GM21786 (cell line): ENCODE measurements around the gene GRAMD1A.
"Not testable (repeated sequence)": the region's sequence is repeated elsewhere in the genome, so short reads cannot be mapped to it uniquely, and the experiment has no call there.

ENCODE experiments used
- ATAC-seq: cut with Tn5 transposase; IDR thresholded peaks from one replicate; pipeline ENCODE4 v1.9.1; 2021; ENCODE audit not compliant: unreplicated experiment

The GRAMD1A gene

GRCh38 chr19:34976611-34977010 is 23.5 kb upstream of the GRAMD1A start:
- ATAC-seq = no peak

DNA sequence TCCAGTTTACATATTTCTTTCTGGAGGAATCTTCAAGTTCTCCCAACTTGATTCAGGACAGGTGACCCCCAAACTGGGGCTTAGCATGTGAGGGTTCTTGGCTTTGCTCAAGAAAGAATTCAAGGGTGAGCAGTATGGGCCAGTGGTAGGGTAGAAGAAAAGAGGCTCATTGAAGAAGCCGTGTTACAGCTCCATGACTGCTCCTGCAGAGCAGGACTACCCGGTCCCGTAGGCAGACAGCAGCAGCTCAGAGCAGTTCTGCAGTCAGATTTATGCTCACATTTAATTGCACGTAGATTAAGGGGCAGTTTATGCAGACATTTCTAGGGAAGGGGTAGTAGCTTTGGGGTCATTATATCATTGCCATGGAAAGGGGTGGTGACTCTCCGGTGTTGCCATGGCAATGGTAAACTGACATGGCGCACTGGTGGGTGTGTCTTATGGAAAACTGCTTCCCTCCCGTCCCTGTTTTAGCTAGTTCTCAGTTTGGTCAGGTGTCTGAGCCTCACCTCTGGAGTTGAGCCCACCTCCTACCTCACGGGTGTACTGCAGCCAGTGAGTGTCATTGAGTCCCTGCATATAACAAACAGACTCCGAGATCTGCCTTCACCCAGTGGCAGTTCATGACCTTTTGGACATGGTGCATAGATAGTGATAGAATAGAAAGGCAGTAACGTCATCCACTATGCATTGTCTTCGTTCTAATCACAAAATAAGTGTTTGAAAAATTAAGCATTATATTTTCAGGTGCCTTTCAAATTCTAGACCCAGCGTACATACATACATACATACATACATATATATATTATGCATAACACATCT is 20.1 kb upstream of the GRAMD1A start:
- ATAC-seq = no peak

DNA sequence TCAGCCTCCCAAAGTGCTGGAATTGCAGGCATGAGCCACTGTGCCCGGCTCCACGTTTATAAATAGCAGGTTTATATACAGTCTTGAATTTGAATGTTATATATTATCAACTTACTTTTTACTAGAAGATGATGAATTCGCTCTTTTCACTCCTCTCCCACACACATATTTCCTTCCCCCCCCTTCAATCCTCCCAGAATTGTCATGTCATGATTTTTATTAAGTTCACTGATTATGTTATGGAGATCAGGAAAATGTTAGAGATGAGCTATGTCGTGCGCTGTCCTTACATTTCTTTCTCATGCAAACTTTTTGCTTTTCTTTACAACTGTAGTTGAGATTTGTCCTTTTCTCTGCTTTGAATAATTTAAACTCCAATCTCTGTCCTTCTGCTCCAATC is 17.8 kb upstream of the GRAMD1A start:
- no peak for ATAC-seq

- no peak for ATAC-seq
These were observed 16.3 kb upstream of the GRAMD1A start for GRCh38 chr19:34983786-34984185.

DNA sequence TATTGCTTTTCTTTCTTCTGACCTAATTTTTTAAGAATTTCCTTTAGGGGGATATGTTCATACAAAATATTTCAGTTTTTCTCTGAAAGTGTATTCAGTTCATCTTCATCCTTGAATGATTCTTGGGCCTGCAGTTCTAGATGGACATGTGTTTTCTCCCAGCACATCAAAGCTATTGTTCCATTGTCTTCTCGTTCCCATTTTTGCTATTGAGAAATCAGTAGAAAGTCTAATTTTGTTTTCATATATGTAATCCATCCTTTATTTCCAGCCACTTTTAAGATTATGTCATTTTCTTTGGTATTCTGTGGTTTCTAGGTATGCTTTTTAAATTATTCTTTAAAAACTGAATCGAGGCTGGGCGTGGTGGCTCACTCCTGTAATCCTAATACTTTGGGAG is 15.8 kb upstream of the GRAMD1A start:
- no peak for ATAC-seq

- ATAC-seq = no peak
These were observed 14.7 kb upstream of the GRAMD1A start for GRCh38 chr19:34985249-34986022.

- no peak for ATAC-seq
These were observed 12.0 kb upstream of the GRAMD1A start for GRCh38 chr19:34988119-34988518.

DNA sequence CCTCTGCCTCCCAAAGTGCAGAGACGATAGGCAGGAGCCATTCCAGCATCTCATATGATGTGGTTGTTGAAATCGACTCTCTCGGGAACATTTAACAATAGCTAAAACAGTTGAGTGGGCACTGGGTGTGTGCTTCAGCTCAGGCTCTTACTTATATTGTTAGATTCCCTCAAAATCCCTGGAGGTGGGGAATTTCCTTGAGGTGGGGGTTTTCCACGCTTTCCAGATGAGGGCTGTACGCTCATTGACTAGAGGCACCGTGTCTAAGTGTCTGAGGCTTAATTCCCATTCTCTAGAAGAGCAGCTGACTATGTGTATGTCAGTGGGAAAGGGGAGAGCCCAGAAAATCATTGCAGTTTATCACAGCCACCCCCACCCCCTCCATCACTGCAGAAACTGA is 10.8 kb upstream of the GRAMD1A start:
- ATAC-seq = no peak

DNA sequence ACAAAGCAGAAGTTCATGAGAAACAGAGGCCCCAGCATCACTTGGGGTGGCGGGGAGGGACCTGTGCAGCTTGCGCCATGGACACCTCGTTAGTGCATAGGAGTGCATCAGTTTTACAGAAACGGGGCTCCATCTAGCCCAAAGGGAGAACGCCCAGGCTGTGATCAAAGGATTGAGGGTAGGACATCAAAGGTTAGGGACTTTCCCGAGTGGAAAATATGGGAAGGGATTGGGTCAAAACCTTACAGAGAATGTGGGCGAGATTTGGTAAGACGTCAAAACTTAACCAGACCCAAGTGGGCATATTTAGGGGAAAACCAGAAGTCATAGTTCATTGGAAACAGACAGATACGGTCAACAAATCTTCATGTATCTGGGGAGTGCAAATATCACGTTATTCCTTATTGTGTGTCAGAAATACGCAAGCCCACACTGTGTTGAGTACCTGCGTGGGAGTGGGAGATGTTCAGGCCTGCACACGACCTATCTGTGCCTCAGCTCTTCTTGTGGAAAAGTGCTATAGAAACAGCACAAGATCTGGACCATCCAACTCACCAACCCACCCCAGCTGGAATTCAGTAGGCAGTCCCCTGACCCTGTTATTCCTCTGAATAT is 9.4 kb upstream of the GRAMD1A start:
- no peak for ATAC-seq

GRCh38 chr19:34991542-34992333 is 8.4 kb upstream of the GRAMD1A start:
- no peak for ATAC-seq

DNA sequence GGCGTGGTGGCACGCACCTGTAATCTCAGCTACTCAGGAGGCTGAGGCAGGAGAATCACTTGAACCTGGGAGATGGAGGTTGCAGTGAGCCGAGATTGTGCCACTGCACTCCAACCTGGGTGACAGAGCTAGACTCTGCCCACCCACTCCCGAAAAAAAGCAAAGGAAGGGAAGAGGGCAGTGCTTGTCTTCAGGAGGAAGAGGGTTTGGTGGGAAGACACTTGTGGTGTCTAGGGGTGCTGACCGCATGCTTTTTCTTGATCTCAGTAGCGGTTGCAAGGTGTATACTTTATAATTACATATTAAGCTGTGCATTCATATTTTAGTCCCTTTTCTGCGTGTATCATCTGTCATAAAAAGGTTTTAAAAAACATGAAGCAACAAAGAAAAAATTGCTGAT is 7.5 kb upstream of the GRAMD1A start:
- ATAC-seq = not testable (repeated sequence)

DNA sequence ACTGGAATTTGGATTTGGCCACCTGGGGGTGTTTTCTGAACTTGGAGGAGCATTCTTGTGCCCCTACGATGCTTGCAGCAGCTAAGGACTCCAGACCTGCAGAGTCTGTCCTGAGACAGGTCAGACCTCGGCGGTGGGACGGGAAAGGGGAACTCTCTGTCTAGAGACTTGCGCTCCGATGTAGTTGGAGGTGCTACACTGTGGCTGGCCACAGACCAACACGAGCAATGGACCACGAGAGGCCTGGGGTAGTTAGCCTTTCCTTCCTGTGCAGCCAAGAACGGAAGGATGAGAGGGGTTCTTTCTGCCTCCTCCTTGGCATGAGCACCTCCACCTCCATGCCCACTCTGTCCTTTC is 5.9 kb upstream of the GRAMD1A start:
- no peak for ATAC-seq

DNA sequence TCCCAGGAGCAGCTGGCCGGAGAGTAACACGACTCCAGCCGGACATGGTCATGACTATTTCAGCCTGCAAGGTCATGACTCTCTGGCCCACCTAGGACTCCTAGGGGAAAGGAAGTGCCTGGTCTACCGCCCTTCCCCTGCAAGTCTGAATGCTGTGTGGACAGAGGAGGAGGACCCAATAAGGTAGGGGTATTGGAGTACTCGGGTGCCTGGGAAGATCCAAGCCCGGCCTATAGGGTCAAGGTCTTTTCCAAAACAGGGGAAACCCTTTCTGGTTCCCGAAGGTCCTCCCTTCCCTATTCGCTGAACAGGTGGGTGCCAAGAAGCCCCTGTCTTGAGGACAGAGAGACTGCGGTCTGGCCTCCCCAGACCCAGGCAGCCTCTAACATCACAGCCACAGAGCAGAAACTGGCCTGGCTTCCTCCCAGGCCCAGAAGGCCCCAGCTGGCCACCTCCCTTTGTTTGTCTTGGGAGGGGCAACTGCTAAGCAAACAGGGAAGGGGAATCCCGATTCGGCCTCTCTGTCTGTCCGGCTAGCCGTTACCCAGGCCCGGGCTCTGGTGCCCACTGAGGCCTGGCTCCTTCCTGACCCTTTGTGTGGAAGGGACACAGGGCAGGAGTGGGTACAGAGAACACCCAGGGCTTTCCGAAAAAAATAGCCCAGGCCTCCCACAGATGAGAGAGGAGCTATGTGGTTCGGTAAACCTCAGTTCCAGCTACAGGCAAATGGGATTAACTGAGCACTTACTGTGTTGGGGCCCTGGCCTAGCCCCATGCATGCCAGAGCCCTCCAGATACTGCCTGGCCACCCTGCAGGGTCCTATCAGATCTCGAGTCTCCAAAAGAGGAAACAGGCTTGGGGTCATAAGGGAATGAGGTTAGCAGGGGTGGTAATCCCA is 5.2 kb upstream of the GRAMD1A start:
- no peak for ATAC-seq

DNA sequence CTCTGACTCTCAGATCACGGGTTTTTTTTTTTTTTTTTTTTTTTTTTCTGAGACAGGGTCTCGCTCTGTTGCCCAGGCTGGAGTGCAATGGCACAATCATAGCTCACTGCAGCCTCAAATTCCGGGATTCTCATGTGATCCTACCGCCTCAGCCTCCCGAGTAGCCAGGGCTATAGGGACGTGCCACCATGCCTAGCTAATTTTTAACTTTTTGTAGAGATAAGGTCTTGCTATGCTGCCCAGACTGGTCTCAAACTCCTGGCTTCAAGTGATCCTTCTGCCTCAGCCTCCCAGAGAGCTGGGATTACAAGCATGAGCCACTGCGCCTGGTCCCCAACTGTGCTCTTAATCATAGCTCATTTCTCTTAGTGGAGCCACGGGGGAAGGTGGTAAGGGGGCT is 4.6 kb upstream of the GRAMD1A start:
- no peak for ATAC-seq

DNA sequence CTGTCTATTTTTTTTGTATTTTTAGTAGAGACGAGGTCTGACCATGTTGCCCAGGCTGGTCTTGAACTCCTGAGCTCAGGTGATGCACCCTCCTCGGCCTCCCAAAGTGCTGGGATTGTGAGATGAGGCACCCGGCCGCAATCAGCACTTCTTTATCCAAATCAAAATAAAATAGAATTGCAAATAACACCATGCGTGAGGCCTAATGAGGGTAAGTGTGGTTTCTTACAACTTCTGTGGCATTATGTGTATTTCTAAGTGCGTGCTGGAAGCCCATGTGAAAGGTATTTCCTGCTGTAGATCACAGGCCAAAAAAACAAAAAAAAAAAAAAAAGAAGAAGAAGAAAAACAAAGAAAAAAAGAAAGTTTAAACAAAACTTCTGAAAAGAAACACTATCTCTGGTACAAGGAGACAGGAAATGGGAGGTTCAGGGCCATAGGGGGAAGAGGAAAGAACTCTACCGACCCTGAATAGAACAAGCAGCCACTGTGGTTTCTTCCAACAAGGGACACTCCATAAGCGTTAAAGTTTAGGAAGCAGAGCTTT is 3.0 kb upstream of the GRAMD1A start:
- ATAC-seq = no peak

DNA sequence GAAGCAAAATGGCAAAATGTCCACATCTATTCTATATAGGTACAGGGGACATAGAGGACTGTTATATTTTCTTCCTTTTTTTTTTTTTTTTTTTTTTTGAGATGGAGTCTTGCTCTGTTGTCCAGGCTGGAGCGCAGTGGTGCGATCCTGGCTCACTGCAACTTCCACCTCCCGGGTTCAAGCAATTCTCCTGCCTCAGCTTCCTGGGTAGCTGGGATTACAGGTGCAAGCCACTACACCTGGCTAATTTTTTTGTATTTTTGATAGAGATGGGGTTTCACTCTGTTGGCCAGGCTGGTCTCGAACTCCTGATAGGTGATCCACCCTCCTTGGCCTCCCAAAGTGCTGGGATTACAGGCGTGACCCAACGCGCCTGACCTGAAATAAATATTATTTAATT is 1.9 kb upstream of the GRAMD1A start:
- not testable (repeated sequence) for ATAC-seq

- no peak for ATAC-seq
These were observed 1.2 kb upstream of the GRAMD1A start for GRCh38 chr19:34998777-34999497.

- no peak for ATAC-seq
These were observed 169 bp downstream of the GRAMD1A start for GRCh38 chr19:35000338-35000646.
